Activated CD4-positive, alpha-beta T cell treated with anti-CD3 and anti-CD28 coated beads for 48 hours (primary cell): ENCODE data around the gene VTA1.
"Not testable (repeated sequence)": the region's sequence is repeated elsewhere in the genome, so short reads cannot be mapped to it uniquely, and the experiment has no call there.

ENCODE experiments used
- DNase-seq: peaks from one replicate; pipeline ENCODE4 v3.0.0-alpha.2; 2020

VTA1 gene

GRCh38 chr6:142172758-142173157, 25.7 kb downstream of the VTA1 start:
- DNase-seq, result no peak

DNA sequence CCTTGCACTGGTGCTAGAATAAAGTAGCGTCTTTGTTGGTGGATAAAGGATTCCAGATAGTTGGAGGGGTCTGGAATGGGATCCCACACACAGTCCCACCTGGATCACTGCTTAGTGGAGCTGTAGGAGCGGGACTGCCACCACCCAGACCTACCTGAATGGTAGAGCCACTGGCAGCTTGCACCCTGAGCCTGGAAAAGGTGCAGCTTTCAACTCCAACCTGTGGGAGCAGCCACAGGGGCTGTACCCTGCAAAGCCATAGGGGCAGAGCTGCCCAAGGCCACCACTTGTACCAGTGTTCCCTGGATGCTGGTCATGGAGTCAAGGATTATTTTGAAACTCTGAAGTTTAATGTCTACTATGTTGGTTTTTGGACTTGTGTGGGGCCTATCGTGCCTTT, 26.9 kb downstream of the VTA1 start:
- no peak for DNase-seq

GRCh38 chr6:142174703-142175102, 27.6 kb downstream of the VTA1 start:
- no peak for DNase-seq

DNA sequence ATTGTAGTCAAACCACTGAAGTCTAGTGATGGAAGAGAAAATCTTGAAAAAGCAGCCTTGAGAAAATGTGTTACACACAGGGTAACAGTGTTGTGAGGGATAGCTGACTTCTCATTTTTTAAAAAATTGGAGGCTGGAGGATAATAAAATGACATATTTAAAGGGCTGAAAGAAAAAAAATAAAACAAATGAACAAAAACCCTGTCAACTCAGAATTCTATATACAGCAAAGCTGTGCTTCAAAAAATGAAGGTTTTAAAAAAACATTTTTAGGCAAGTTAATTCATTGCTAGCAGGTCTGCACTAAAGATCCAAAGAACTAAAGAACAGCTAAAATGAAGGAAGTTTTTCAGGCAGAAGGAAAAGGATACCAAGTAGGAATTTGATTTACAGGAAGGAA, 31.1 kb downstream of the VTA1 start:
- DNase-seq, result no peak

DNA sequence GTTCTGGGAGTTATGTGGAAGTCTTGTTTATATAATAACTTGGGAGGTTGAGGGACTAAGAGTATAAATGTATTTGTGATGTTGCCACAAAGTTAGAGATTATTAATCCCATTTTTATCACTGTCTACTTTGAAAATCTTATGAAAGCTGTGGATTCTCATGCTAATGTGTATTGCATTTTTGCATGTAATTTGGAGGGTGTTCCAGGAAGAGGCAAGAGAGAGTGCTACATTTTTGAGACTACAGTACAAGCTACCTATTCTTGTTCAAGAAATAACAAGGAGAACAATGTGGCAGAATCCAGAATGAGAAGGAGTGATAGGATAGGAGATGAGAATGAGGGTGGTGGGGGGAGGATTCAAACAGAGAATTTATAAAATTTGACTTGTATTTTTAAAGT, 34.9 kb downstream of the VTA1 start:
- DNase-seq, result no peak

GRCh38 chr6:142183351-142183750, 36.3 kb downstream of the VTA1 start:
- DNase-seq, result no peak

- DNase-seq, result no peak
Measured at GRCh38 chr6:142184307-142184706, 37.2 kb downstream of the VTA1 start.

GRCh38 chr6:142185641-142186040, 38.6 kb downstream of the VTA1 start:
- DNase-seq, result no peak

DNA sequence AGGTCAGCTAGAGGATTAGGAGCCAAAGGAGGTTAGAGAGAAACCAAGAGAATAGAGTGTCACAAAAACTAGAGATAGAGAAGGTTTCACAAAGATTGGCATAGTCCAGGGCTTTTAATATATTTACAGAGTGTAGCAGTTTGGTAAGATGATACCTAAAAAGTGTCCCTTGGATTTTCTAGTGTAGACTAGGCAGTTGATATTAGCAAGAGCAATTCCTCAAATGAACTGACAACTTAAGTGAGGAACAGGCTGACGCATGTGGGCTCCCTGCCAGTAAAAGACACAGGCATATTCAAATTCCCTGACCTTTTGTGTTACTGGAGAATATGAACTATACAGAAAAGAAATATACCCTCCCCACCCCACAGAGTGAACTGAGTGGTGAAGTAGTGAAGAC, 40.1 kb downstream of the VTA1 start:
- DNase-seq, result no peak

GRCh38 chr6:142188341-142188740, 41.3 kb downstream of the VTA1 start:
- not testable (repeated sequence) for DNase-seq

GRCh38 chr6:142189057-142189456, 42.0 kb downstream of the VTA1 start:
- DNase-seq, result no peak

GRCh38 chr6:142192343-142192742, 45.3 kb downstream of the VTA1 start:
- DNase-seq, result no peak

GRCh38 chr6:142193621-142194020, 46.6 kb downstream of the VTA1 start:
- no peak for DNase-seq

- DNase-seq, result no peak
Measured at GRCh38 chr6:142195862-142196541, 48.9 kb downstream of the VTA1 start.

GRCh38 chr6:142200846-142201628, 54.0 kb downstream of the VTA1 start:
- no peak for DNase-seq

DNA sequence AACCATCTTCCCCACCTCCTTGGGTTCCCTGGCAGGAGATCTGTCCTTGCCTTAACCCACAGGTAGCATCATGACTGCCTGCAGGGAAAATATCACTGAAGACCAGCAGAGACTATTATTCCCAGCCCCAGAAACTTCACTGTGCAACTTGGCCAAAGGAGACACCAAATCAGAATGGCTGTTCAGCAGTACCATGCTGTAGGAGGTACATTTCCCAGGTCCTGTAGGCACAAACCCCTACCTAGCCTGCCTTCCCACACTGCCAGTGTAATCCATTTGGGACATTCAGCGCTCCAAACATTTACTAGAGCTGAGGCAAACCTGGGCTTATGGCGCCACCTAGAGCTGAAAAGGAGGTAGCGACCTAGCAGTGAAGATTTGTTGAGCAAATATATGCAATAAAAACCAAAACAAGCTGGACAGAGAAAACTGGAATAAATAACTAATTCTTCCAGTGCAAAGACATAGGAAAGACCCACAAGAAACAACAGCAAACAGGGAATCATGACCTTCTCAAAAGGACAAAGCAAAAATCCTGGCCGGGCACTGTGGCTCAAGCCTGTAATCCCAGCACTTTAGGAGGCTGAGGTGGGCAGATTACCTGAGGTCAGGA, 60.3 kb downstream of the VTA1 start:
- DNase-seq, result peak; percentile 51

DNA sequence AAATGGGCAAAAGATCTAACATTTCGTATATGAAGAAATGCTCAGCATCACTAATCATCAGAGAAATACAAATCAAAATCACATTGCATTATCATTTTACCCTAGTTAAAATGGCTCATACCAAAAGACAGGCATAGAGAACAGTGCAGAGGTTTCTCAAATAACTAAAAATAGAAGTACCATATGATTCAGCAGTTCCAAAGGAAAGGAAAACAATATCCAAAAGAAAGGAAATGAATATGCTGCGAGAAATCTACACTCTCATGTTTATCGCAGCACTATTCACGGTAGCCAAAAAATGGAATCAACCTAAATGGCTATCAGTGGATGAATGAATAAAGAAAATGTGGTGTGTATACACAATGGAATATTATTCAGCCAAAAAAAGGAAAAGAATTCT, 63.5 kb downstream of the VTA1 start:
- DNase-seq, result no peak

GRCh38 chr6:142213402-142213801, 66.3 kb downstream of the VTA1 start:
- DNase-seq, result no peak

- no peak for DNase-seq
Measured at GRCh38 chr6:142218446-142218845, 71.4 kb downstream of the VTA1 start.

- no peak for DNase-seq
Measured at GRCh38 chr6:142222022-142222421, 75.0 kb downstream of the VTA1 start.

DNA sequence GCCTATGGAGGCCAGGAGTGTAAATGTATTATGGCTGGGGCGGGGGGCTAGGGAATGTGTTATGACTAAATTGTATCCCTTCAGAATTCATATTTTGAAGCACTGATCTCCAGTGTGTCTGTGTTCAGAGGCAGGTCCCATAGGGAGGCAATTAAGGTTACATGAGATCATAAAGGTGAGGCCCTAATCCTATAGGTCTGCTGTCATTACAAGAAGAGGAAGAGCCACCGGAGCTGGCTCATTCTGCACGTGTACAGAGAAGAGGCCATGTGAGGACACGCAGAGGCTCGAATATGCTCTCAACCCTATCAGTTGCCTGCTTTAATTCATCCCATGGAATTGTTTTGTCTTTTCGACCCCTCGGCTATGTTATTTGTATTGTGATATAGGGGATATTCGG, 76.9 kb downstream of the VTA1 start:
- no peak for DNase-seq

- no peak for DNase-seq
Measured at GRCh38 chr6:142225115-142225514, 78.1 kb downstream of the VTA1 start.

- no peak for DNase-seq
Measured at GRCh38 chr6:142225552-142225951, 78.5 kb downstream of the VTA1 start.

- DNase-seq, result no peak
Measured at GRCh38 chr6:142226731-142227130, 79.7 kb downstream of the VTA1 start.
